OCI-M1 (cell line): ENCODE data around the gene TRIM15.
"Not testable (repeated sequence)": the region's sequence is repeated elsewhere in the genome, so short reads cannot be mapped to it uniquely, and the experiment has no call there.

Experiments
- DNase-seq: peaks from one replicate; lab custom pipeline; 2025; lab: John Stamatoyannopoulos, UW

TRIM15 gene

DNA sequence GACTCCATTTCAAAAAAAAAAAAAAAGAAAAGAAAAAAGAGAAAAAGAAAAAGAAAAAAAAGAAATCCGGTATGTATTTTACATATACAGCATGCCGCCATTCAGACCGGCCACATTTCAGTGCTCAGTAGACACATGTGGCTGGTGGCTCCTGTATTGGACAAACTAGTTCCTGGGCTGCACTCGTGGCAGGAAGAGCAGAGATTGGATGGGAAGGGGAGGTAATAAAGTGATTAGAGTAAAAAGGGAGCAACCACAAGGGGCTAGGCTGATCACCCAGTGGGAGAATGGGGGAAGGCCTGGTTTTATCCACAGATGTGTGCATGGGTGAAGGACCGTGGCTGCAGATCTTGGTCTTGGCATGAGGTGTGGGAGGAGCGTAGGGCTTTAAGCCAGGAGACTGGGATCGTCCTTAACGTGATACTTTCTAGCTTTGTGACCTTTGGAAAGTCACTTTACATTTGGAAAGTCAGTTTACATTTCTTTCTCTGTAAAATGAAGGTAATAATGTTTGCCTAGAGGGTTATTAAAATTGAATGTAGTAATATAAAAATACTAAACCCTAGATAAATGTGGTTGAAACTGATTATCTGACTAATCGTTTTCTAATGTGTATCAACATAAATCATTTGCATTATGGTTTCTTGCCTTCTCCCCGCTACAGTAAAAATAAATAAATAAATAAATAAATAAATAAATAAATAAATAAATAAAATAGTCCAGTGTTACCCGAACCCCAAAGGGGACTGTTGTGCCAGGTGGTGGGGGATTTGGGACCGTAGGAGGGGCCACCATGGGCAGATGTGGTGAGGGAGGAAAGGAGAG lies 869 bp upstream of the TRIM15 start:
- no peak for DNase-seq

DNA sequence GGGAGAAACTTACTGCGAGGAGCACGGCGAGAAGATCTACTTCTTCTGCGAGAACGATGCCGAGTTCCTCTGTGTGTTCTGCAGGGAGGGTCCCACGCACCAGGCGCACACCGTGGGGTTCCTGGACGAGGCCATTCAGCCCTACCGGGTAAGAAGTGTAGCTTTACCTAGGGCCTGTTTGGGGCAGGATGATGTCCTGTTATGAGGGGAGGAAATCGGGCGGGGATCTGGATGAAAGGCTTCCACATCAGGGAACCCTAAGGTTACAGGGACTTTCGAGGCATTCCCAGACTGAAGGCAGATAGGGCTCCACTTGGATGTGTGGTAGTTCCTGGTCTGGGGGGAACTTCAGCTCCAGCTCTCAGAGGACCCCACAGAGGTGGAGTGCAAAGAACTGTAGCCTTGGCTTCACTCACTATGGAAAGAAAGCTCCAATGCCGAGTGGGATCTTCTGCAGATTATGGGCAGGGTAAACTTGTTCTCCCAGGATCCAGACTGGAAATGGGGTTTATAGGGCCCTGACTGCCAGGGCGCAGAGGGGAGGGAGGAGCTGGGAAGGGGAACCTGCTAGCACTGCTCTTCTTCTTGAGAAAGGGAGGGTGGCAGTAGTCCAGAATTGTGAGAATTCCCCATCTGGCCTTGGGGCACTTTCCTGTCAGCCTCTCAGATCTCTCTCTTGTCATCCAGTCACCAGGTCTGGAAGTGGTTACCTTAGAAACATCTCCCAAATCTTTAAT lies 740 bp downstream of the TRIM15 start:
- peak; percentile 33 for DNase-seq

DNA sequence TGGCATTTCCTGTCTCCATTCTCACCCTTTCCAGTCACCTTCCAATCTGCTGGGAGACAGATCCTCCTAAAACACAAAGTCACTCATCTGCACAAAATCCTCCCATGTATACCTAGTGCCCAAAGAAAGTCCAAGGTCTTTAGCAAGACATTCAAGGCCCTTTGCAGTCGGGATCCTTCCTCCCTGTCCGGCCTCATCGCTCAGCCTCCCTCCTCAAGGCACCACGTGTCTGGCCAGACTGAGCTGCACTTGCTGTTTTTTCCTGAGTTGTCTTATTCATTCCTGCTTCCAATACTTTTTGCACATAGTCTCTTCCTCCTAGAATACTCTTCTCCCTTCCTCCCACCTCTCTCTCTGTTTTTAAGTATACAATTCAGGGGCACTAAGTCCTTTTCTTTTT lies 1.4 kb downstream of the TRIM15 start:
- DNase-seq: no peak

DNA sequence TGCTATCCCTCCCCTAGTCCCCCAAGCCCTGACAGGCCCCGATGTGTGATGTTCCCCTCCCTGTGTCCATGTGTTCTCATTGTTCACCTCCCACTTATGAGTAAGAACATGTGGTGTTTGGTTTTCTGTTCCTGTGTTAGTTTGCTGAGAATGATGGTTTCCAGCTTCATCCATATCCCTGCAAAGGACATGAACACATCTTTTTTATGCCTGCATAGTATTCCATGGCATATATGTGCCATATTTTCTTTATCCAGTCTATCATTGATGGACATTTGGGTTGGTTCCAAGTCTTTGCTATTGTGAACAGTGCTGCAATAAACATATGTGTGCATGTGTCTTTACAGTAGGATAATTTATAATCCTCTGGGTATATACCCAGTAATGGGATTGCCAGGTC lies 1.9 kb downstream of the TRIM15 start:
- DNase-seq: not testable (repeated sequence)

DNA sequence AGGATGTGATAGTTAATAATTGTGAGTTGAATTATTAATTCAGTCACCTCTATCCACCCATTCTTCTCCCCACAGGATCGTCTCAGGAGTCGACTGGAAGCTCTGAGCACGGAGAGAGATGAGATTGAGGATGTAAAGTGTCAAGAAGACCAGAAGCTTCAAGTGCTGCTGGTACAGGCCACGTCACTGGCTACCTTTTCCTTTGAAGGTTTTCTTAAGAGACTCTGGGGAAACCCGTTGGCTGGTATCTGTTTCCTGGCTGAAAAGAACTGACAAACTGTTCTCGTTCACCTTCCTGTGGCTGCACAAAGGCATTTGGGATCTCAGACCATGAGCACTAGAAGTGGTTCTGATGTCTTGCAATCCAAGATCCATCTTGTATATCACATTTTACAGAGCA lies 3.8 kb downstream of the TRIM15 start:
- DNase-seq: no peak

DNA sequence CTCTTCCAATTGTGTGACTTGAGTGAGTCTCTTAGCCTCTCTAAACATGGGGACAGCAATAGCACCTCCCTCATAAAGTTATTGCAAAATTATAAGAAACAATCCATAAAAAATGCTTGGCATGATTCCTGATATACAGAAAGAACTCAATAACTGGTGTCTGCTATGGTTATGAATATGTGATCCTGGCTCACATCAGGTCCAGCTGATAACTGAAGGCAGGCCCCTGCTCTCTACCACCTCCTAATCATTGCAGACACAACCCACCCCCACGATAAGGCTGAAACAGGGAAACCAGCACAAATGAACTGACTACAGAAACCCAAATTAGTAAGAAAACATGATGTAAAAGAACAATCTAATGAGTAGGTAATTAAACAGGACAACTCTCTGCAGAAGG lies 5.4 kb downstream of the TRIM15 start:
- DNase-seq: peak; percentile 23

DNA sequence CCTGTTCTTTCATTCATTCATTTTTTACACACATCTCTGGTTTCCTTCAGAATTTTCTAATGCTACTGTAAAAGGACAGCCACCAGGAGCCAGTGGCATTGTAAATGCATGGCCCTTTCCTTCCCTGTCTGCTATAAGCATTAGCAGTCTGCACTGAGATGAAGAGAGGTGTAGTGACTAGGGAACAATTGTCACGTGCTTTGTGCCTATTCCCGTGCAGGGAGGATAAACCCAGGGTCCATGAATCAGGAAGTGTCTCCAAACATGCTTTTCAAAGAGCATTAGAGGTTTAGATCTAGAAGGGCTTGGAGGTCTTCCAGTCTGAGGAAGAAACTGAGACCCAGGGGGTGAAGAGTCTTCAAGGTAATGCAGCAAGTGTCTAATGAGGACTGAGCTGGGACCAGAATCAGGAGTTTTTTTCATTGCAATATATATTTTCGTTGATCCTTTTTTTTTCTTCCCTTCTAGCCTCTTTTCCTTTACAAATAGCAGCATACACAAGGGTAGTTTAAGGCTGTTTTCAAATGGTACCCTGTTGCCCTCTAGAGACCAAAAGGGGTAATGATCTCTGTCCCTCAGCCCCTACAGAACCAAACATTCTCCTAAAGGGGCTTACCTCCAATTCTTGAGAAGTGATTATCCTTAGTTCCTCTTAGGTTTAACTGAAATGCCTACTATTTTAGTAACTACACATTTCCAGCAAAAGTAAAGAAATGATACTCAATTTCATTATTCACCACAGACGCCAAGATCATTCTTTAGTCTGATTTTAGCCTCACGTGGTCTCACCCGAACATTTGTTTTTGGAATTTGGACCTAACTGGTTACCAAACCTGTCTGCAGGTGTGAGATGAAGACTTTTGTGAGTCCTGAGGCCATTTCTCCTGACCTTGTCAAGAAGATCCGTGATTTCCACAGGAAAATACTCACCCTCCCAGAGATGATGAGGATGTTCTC lies 6.6 kb downstream of the TRIM15 start:
- peak; percentile 86 for DNase-seq

DNA sequence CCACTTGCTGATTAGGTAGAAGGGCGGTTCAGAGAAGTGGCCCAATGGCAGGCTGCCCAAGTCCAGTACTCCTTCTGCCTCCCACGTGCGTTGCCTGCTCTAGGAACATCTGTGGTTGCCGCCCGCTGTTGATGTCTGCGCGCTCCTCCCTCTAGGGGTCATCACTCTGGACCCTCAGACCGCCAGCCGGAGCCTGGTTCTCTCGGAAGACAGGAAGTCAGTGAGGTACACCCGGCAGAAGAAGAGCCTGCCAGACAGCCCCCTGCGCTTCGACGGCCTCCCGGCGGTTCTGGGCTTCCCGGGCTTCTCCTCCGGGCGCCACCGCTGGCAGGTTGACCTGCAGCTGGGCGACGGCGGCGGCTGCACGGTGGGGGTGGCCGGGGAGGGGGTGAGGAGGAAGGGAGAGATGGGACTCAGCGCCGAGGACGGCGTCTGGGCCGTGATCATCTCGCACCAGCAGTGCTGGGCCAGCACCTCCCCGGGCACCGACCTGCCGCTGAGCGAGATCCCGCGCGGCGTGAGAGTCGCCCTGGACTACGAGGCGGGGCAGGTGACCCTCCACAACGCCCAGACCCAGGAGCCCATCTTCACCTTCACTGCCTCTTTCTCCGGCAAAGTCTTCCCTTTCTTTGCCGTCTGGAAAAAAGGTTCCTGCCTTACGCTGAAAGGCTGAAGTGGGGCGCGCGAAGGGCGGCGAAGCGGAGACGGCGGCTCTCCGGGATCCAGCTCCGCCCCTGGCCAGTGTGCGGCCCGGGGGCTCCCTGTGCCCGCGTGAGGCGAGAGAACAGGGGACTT lies 8.5 kb downstream of the TRIM15 start:
- no peak for DNase-seq

DNA sequence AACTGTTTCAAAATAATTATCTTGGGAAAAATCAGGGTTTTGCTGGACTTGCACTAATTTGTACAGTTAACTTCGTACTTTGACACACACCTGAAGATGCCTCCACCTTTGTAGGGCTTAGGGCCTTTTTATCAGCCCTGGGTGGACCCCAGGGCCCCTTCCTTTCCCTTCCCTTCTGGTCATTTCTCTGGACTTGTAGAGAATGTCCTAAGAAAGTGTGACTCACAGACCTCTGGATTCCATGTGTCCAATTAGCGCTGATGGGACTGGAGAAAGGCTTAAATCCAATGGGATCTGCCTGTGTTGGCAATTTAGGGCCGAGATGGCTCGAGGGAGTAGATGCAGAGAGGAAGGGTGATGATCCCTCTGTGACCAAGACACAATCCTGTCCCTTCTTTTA lies 9.3 kb downstream of the TRIM15 start:
- no peak for DNase-seq

DNA sequence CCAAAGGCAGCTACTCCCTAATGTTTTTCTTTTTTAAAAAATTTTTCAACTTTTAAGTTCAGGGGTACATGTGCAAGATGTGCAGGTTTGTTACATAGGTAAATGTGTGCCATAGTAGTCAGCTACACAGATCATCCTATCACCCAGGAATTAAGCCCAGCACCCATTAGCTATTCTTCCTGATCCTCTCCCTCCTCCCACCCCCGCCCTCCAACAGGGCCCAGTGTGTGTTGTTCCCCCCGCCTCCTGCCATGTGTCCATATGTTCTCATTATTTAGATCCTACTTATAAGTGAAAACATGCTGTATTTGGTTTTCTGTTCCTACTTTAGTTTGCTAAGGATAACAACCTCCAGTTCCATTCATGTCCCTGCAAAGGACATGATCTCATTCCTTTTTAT lies 12.4 kb downstream of the TRIM15 start:
- no peak for DNase-seq

DNA sequence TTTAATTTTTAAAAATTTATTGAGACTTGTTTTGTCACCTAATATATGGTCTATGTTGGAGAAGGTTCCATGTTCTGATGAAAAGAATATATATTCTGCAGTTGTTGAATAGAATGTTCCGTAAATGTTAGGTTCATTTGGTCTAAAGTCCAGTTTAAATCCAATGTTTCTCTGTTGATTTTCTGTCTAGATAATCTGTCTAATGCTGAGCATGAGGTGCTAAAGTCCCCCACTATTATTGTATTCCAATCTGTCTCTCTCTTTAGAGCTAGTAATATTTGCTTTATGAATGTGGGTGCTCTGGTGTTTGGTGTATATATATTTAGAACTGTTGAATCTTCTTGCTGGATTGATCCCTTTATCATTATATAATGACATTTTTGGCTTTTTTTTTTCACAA lies 15.5 kb downstream of the TRIM15 start:
- no peak for DNase-seq

DNA sequence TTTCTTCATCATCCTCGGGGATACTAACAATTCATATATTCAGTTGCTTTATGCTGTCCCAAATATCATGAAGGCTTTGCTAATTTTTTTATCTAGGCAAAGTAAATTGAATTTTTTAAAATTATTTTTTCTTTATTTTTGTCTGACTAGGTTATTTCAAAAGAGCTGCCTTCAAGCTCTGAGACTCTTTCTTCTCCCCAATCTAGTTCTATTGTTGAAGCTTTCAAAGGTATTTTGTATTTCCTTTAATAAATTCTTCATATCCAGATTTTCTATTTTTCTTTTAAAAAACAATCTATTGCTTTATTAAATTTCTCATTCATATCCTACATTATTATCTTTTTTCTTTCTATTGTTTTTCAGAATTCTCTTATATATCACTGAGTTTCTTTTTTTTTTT lies 16.8 kb downstream of the TRIM15 start:
- DNase-seq: no peak

DNA sequence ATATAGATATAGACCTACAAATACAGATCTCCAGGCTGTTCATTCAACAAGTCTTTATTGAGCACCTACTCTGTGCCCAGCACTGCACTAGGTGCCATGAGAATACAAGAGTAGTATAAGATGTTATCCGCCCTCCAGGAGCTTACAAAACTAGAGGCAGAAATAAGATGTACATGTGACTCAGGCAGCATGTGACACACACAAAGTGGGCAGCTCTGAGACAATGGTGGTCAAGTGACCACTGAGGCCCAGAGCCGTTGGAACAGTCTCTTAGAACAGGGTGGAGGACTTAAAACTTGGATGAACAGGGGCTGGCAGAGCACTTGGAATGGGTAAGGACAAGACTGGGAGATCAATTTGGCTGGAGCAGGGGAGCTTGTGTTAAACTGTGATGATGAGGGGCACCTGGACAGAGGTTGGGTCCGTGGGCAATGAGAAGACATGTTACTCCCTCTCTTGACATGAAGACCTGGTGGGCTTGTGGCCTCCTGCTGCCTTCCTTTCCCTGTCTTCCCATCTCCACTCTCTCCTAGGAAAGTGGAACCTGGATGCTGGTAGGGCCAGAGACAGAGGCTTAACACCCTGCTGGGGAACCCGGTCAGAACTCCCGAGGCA lies 21.2 kb downstream of the TRIM15 start:
- no peak for DNase-seq

DNA sequence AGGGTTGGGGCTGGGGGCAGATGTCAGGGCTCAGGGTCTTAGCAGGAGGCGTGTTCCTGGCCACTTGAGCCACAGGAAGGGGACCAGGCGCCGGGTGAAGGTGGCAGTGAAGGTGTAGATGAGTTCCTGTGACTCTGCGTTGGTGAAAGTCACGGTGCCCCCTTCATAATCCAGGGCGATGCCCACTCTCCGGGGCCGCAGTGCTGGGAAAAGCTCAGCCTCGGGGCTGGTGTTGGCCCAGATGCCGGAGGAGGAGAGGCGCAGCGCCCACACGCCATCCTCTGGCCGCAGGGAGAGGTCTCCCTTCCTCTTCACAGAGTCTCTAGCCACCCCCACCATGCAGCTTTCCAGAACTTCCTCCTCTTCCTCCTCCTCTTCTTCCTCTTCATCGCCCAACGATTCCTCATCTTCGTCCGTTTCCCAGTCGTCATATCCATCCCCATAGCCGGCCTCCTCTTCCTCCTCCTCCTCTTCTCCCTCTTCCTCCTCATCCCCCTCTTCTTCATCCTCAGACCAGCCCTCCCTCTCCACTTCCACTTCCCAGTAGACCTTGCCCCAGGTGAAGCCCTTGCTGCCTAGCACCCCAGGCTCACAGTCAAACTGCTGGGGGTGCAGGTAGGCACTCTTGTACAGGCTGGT lies 22.6 kb downstream of the TRIM15 start:
- DNase-seq: no peak

DNA sequence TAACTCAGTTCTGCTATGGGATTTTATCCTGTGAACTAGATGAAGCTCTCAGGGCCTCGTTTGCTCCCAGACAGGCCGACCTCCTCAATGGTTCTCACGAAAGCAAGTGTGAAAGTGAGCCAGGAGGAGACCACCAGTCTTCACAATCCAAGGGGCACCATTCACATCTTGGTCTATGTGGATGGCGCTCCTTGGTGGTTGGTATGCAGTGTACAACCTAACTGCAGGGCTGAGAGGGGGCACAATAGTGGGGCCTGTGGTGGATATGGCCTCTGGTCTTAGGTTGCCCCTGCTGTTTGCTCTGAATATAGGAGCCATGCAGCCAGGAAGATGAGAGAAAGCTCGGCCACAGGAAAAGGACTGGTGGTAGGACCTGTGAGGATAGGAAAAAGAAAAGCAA lies 25.2 kb downstream of the TRIM15 start:
- DNase-seq: no peak

DNA sequence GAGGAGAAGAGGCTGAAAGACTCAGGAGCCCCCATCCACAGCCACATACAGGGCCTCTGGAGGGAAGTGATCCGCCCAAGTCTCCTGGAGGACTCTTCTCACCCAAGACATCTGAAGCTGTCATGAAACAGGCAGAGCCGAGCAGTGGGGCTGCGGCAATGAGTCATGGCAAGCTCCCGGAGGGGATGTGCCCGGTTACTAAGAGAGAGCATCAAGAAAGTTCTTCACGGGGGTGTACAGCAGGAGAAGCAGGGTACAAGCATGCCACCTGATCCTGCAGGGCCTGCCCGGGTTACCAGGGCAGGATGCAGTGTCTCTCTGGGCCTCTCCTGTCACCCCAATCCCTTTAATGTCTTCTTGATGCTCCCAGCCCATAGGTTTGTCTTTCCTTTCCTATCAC lies 28.7 kb downstream of the TRIM15 start:
- no peak for DNase-seq

DNA sequence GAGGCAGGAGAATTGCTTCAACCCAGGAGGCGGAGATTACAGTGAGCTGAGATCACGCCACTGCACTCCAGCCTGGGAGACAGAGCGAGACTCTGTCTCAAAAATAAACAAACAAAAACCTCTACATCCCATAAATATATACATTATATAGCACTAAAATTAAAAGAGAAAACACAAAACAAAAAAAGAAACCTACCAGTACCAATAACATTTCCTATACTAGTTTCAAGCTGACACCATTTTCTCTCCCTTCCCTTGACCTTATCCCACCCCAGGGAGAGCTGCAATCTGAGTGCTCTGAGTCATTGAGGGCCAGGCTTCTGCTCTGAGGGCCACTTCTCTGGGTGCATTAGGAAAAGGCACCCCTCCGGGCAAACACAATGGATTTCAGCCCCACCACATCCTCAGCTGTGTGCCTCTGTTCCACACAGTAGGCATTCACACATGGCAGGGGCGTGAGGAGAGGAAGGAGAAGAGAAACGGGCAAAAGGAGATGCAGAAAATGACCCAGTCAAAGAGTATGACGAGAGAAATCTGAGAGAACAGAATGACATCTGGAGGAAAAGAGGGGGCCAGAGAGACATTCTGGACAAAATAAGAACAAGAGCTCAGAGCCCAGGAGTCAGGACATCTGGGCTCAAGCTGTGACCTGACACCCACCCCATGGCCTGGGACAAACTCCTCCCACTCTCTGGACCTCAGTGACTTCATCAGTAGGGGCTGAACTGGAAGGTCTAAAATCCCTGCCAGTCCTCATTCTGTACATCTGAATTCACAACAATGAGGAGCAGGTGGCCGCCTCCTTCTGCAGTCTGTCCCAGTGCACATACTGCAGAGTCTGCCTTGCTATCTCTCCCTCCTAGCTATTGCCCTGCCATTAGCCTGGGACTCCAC lies 31.7 kb downstream of the TRIM15 start:
- DNase-seq: no peak

DNA sequence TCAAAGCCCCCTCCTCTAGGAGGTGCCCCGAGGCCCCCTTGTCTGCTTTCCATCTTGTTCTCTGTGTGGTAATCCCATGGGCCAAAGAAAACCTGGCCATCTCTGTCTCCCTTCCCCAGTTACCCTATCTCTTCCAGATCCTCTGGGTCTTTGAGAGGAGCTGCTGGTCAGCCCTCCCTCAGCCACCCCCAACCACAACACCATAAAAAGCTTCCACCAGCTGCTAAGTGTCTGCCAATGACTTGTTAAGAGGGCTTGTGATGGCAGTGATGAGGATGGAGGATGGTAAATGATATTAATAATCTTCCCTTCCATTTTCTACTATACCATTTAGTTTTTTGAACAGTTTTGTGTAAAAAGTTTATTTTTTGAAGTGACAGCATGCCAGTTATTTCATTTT lies 32.6 kb downstream of the TRIM15 start:
- no peak for DNase-seq

DNA sequence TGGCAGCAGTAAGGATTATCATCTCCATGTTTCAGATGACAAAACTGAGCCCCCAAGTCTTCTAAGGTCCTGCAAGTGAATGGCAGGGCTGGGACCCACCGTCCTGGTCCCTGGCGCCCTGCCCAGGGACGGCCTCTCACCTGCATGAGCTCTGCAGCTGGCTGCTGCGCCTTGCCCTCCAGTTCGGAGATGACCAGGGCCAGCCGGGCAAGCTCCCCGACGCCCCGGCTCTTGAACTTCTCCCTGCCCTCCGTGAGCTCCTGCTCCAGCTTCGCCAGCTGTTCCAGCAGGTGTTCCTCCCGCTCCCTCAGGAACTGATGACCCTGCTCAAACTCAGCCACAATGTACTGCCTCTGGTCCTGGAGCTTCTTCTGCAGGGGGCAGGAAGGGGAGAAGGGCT lies 33.0 kb downstream of the TRIM15 start:
- DNase-seq: no peak
